GM12891 (cell line): ENCODE results near the gene DOCK2.

Source experiments
- POLR2A ChIP-seq: IDR thresholded peaks from 2 replicates; pipeline ENCODE4 v1.6.1; 2011; ENCODE audit warnings: low read depth, low read length, control low read depth
- POLR2AphosphoS5 ChIP-seq: IDR thresholded peaks from 2 replicates; pipeline ENCODE4 v1.6.1; 2011; ENCODE audit warnings: low read depth, low read length, control low read depth
- POU2F2 ChIP-seq: IDR thresholded peaks from 2 replicates; pipeline ENCODE4 v1.6.1; 2011; ENCODE audit warnings: low read depth, mild to moderate bottlenecking, control low read depth, low read length, moderate library complexity
- SPI1 ChIP-seq: IDR thresholded peaks from 2 replicates; pipeline ENCODE4 v1.6.1; 2011; ENCODE audit warnings: low read depth, low read length, control low read depth
- TAF1 ChIP-seq: IDR thresholded peaks from 2 replicates; pipeline ENCODE4 v1.6.1; 2011; ENCODE audit warnings: low read depth, low read length, control low read depth

DNA sequence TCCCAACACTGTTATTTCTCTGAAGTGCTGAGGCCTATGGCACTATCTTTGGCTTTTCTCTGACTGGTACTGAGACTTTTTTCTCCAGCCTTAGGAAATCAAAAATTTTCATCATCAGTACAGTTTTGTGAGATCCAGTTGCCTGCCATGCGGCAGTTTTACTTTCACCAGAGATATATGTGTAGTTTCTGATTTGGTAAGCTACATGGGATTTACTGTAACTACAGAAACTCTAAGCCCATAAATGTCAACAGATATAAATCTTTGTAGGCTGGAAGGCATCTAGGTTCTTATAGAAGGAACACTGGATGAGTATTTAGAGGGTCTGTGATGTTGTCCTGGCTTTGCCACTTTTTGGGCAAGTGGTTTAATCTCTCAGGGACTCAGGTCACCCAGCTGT lies 69.0 kb downstream of the DOCK2 start:
- TF ChIP-seq POLR2A (no peak), SPI1 (no peak), TAF1 (no peak), POLR2AphosphoS5 (no peak), POU2F2 (no peak)
